Cardiac muscle cell (in vitro differentiated cells and primary cell): ENCODE measurements around the gene GRAP2. TPM values are rescaled to one million over a fixed set of nuclear protein-coding genes. Genes with fewer than 3 reads are reported as not detected.

Source experiments
- DNase-seq, 2 donors: peaks; one replicate each; pipeline versions ENCODE4 v3.0.0 to v3.0.0-alpha.2; 2010 to 2017; ENCODE audit warnings: low read depth in 1 of 2, low spot score in 1 of 2
- H3K27ac ChIP-seq: fragments of 200-600 bp; sonication (generic); 2 replicates; pipeline ENCODE4 v1.5.1; 2016
- H3K27me3 ChIP-seq: fragments of 200-600 bp; sonication (generic); 2 replicates; pipeline ENCODE4 v1.6.0; 2016; ENCODE audit warnings: control low read depth
- H3K36me3 ChIP-seq: fragments of 200-600 bp; sonication (generic); 2 replicates; pipeline ENCODE4 v1.5.1; 2016; ENCODE audit warnings: control low read depth
- H3K4me1 ChIP-seq: fragments of 200-600 bp; sonication (generic); 2 replicates; pipeline ENCODE4 v1.8.1; 2017; ENCODE audit warnings: low read depth, mild to moderate bottlenecking, mixed run types
- H3K4me3 ChIP-seq: fragments of 200-600 bp; sonication (generic); 2 replicates; pipeline ENCODE4 v1.5.1; 2016; ENCODE audit warnings: mild to moderate bottlenecking
- H3K9me3 ChIP-seq: fragments of 200-600 bp; sonication (generic); 2 replicates; pipeline ENCODE4 v1.5.1; 2017; ENCODE audit warnings: low read depth, mild to moderate bottlenecking, control low read depth
- polyA plus RNA-seq: library from polyadenylated mRNA; unstranded; fragments of >200 nt; fragmentation: Nextera tagmentation; extraction: Ambion mirVana; gene quantifications from 2 replicates; pipeline ENCODE4 v1.2.1, GENCODE V29; 2016
- total RNA-seq: library from RNA; depleted of rRNA; stranded (reverse); fragments of >200 nt; gene quantifications from 2 replicates; pipeline ENCODE4 v1.2.3, GENCODE V29; 2016
- TF ChIP-seq, protein P1 (sequence below): IDR thresholded peaks from 2 replicates; pipeline ENCODE4 v1.5.1; 2012; ENCODE audit warnings: low read depth, mild to moderate bottlenecking, low read length

GRAP2 gene
- total and polyA plus RNA-seq, 2 experiments from 2014 or later, result 0.09 TPM; not detected in 1

DNA sequence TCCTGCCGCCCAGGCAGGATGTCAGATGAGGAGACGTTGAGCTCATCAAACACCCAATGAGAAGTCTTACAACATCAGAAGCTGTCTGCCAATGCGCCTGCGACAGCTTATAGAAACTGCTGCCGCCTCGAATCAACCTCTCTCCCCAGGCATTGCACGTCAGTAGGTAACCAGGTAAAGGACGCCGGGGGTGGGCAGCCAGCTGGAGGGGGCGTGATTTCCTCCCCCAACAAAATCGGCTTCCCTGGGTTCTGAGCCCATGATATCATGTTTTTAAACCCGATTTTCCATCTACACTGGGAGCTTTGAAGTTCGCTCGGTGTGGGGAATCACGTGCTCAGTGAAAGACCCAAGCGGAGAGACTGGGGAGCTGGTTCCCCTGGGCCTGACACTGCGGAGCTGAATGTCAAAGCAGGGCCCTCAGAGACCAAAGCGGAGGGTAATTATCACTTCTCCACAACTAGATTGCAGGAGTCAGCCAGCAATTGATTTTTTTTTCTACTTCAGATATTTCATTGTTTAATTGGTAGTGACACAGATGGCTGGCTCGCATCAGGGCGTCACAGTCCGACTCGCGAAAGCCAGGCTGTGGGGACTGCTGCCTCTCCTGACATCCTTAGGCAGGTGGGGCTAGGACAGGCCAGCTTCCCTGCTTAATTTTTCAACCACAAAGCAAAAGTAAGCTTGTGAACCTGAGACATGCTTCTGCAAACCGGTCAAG lies 109.2 kb downstream of the GRAP2 start:
- H3K4me3 ChIP-seq, result no peak overlapping the region
- peaks cover 15% of the 10 kb centered on the region for H3K27me3 ChIP-seq
- H3K27ac ChIP-seq, result no peak overlapping the region
- peaks cover 12% of the 10 kb centered on the region for H3K4me1 ChIP-seq
- TF ChIP-seq, protein P1, sequence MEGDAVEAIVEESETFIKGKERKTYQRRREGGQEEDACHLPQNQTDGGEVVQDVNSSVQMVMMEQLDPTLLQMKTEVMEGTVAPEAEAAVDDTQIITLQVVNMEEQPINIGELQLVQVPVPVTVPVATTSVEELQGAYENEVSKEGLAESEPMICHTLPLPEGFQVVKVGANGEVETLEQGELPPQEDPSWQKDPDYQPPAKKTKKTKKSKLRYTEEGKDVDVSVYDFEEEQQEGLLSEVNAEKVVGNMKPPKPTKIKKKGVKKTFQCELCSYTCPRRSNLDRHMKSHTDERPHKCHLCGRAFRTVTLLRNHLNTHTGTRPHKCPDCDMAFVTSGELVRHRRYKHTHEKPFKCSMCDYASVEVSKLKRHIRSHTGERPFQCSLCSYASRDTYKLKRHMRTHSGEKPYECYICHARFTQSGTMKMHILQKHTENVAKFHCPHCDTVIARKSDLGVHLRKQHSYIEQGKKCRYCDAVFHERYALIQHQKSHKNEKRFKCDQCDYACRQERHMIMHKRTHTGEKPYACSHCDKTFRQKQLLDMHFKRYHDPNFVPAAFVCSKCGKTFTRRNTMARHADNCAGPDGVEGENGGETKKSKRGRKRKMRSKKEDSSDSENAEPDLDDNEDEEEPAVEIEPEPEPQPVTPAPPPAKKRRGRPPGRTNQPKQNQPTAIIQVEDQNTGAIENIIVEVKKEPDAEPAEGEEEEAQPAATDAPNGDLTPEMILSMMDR, result no peak
- no peaks in the 10 kb centered on the region for H3K9me3 ChIP-seq
- no peaks in the 10 kb centered on the region for H3K36me3 ChIP-seq
- no peak for DNase-seq

DNA sequence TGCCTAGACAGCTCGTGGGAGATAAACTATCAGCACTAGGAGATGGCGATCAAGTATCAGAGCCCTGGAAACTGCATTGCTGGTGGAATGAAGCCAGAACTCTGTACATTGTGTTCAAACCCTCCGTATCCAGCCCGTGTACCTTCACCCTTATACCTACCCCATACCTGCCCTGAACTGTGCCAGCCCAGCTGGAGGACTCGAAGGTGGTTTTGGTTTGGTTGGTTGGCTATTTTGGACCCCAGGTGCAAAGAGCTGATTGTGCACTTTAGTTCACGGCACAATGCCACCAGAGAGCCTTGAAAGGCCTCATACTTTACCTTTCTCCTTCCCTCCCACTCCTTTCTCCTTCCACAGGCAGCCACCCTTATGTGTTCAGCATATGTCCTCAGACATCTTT lies 109.9 kb downstream of the GRAP2 start:
- TF ChIP-seq, protein P1, result no peak
- DNase-seq, result no peak
- H3K27me3 ChIP-seq, result peaks cover 15% of the 10 kb centered on the region
- H3K4me1 ChIP-seq, result peaks cover 12% of the 10 kb centered on the region
- H3K27ac ChIP-seq, result no peak overlapping the region
- H3K4me3 ChIP-seq, result no peak overlapping the region
- H3K9me3 ChIP-seq, result no peaks in the 10 kb centered on the region
- H3K36me3 ChIP-seq, result no peaks in the 10 kb centered on the region

DNA sequence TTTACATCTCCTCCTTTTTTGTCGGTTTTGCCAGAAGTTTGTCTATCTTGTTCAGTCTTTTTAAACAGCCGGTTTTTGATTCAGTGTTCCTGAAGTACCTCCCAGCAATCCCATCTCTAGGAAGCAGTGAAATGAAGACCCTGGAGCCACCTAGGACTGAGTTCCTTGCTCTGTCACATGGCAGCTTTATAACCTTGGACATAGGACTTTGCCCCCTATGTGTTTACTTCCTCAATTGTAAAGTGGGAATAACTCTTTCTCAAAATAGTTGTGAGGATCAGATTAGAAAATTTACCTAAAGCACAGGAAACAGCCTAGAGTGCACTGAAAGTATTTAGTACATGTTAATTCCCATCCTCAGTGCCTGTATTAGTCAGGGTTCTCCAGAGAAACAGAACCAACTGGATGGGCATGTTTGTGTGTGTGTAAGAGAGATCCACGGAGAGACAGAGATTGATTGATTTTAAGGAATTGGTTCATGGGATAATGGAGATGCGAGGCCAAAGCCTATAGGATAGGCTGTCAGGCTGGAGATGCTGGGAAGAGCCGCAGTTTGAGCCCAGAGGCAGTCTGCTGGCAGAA lies 113.9 kb downstream of the GRAP2 start:
- H3K27ac ChIP-seq, result no peak overlapping the region
- no peaks in the 10 kb centered on the region for H3K9me3 ChIP-seq
- H3K36me3 ChIP-seq, result no peaks in the 10 kb centered on the region
- H3K4me3 ChIP-seq, result no peak overlapping the region
- H3K4me1 ChIP-seq, result peaks cover 12% of the 10 kb centered on the region
- no peak for DNase-seq
- TF ChIP-seq, protein P1, result no peak
- H3K27me3 ChIP-seq, result no peaks in the 10 kb centered on the region

GRCh38 chr22:40015358-40015976 lies 114.6 kb downstream of the GRAP2 start:
- TF ChIP-seq, protein P1, result no peak
- DNase-seq, result no peak
- Histone ChIP-seq H3K4me1 (peaks cover 4% of the 10 kb centered on the region), H3K4me3 (no peak overlapping the region), H3K36me3 (no peaks in the 10 kb centered on the region), H3K9me3 (no peaks in the 10 kb centered on the region), H3K27me3 (no peaks in the 10 kb centered on the region), H3K27ac (no peak overlapping the region)

- H3K4me3 ChIP-seq, result no peak overlapping the region
- H3K27me3 ChIP-seq, result no peaks in the 10 kb centered on the region
- TF ChIP-seq, protein P1, result no peak
- H3K4me1 ChIP-seq, result no peaks in the 10 kb centered on the region
- H3K27ac ChIP-seq, result no peak overlapping the region
- H3K36me3 ChIP-seq, result no peaks in the 10 kb centered on the region
- DNase-seq, result no peak
- H3K9me3 ChIP-seq, result no peaks in the 10 kb centered on the region
These were observed 117.2 kb downstream of the GRAP2 start for GRCh38 chr22:40018051-40018450.
